ENCODE measurements around the gene POC1B. TPM values are rescaled to one million over a fixed set of nuclear protein-coding genes. Genes with fewer than 3 reads are reported as not detected.

POC1B gene
- total RNA-seq, 4 donors from 2014 or later, result 24.3 to 42.9 (median 31.1) TPM

- Histone ChIP-seq H3K4me3 (no peak overlapping the region), H3K27ac (peak overlapping the region in 1 of 4 donors; percentile 86), H3K9me3 (no peaks in the 10 kb centered on the region), H3K27me3 (no peaks in the 10 kb centered on the region), H3K4me1 (peaks cover 0 to 3% (median 0%) of the 10 kb centered on the region in 4 donors), H3K36me3 (no peaks in the 10 kb centered on the region)
- TF ChIP-seq POLR2A (IDR thresholded peaks at IDR 0.05) (no peak), CTCF (IDR thresholded peaks at IDR 0.05) (no peak)
- no peak for DNase-seq
These were observed 74.9 kb downstream of the POC1B start for GRCh38 chr12:89450907-89451306.

- TF ChIP-seq POLR2A (IDR thresholded peaks at IDR 0.05) (no peak), CTCF (IDR thresholded peaks at IDR 0.05) (no peak)
- no peaks in the 10 kb centered on the region for H3K27me3 ChIP-seq
- H3K9me3 ChIP-seq, result no peaks in the 10 kb centered on the region
- H3K27ac ChIP-seq, result peak overlapping the region in 1 of 4 donors; percentile 31
- no peak overlapping the region for H3K4me3 ChIP-seq
- no peak for DNase-seq
- no peaks in the 10 kb centered on the region for H3K36me3 ChIP-seq
- H3K4me1 ChIP-seq, result peaks cover 0 to 3% (median 0%) of the 10 kb centered on the region in 4 donors
These were observed 76.9 kb downstream of the POC1B start for GRCh38 chr12:89448951-89449371.

- no peak overlapping the region for H3K4me3 ChIP-seq
- TF ChIP-seq CTCF (IDR thresholded peaks at IDR 0.05) (no peak), POLR2A (IDR thresholded peaks at IDR 0.05) (no peak)
- H3K4me1 ChIP-seq, result peaks cover 0 to 3% (median 0%) of the 10 kb centered on the region in 4 donors
- no peak for DNase-seq
- H3K27ac ChIP-seq, result peak overlapping the region in 1 of 4 donors; percentile 31
- no peaks in the 10 kb centered on the region for H3K36me3 ChIP-seq
- no peaks in the 10 kb centered on the region for H3K27me3 ChIP-seq
- H3K9me3 ChIP-seq, result no peaks in the 10 kb centered on the region
These were observed 77.3 kb downstream of the POC1B start for GRCh38 chr12:89448526-89448925.

- DNase-seq, result no peak
These were observed 85.9 kb downstream of the POC1B start for GRCh38 chr12:89439941-89440340.

GRCh38 chr12:89437231-89437630, 88.6 kb downstream of the POC1B start:
- no peak for DNase-seq
- no peaks in the 10 kb centered on the region for H3K9me3 ChIP-seq
- TF ChIP-seq CTCF (IDR thresholded peaks at IDR 0.05) (no peak), POLR2A (IDR thresholded peaks at IDR 0.05) (no peak)
- H3K4me1 ChIP-seq, result no peaks in the 10 kb centered on the region
- H3K4me3 ChIP-seq, result no peak overlapping the region
- no peak overlapping the region for H3K27ac ChIP-seq
- H3K36me3 ChIP-seq, result no peaks in the 10 kb centered on the region
- no peaks in the 10 kb centered on the region for H3K27me3 ChIP-seq

More at GRCh38 chr12:89439941-89440340, 85.9 kb downstream of the POC1B start:
- Histone ChIP-seq H3K27me3 (no peaks in the 10 kb centered on the region), H3K4me3 (no peak overlapping the region), H3K9me3 (no peaks in the 10 kb centered on the region), H3K4me1 (no peaks in the 10 kb centered on the region), H3K36me3 (no peaks in the 10 kb centered on the region), H3K27ac (no peak overlapping the region)
- no peak for TF ChIP-seq CTCF (IDR thresholded peaks at IDR 0.05)
- no peak for TF ChIP-seq POLR2A (IDR thresholded peaks at IDR 0.05)

GRCh38 chr12:89436062-89436461, 89.8 kb downstream of the POC1B start:
- H3K9me3 ChIP-seq, result no peaks in the 10 kb centered on the region
- H3K36me3 ChIP-seq, result no peaks in the 10 kb centered on the region
- TF ChIP-seq CTCF (IDR thresholded peaks at IDR 0.05) (no peak), POLR2A (IDR thresholded peaks at IDR 0.05) (no peak)
- H3K27me3 ChIP-seq, result no peaks in the 10 kb centered on the region
- H3K4me1 ChIP-seq, result no peaks in the 10 kb centered on the region
- no peak overlapping the region for H3K4me3 ChIP-seq
- H3K27ac ChIP-seq, result no peak overlapping the region
- no peak for DNase-seq

Measured in Peyer's patch (tissue), 4 donors.